Loucy (cell line): Measurements from ENCODE around the gene AGTR1.

Experiments used
- H2AFZ ChIP-seq: fragments of 200-600 bp; sonication (generic); 2 replicates; pipeline ENCODE4 v1.6.0; 2016; ENCODE audit warnings: antibody characterized with exemption, mild to moderate bottlenecking, low read length, moderate library complexity
- H3F3A ChIP-seq: fragments of 200-600 bp; 2 replicates; pipeline ENCODE4 v1.6.0; 2016; ENCODE audit warnings: antibody characterized with exemption, low read depth, mild to moderate bottlenecking
- H3K27me3 ChIP-seq: fragments of 200-600 bp; sonication (generic); 2 replicates; pipeline ENCODE4 v1.6.1; 2014; ENCODE audit warnings: low read length, mild to moderate bottlenecking; ENCODE audit not compliant: insufficient read depth, poor library complexity, severe bottlenecking
- H3K36me3 ChIP-seq: fragments of 200-600 bp; sonication (generic); 2 replicates; pipeline ENCODE4 v1.6.1; 2016; ENCODE audit warnings: low read length; ENCODE audit not compliant: insufficient read depth
- H3K4me1 ChIP-seq: fragments of 200-600 bp; sonication (generic); 2 replicates; pipeline ENCODE4 v1.5.1; 2014; ENCODE audit warnings: low read length, mild to moderate bottlenecking; ENCODE audit not compliant: insufficient read depth, poor library complexity, severe bottlenecking
- H3K4me2 ChIP-seq: fragments of 200-600 bp; sonication (generic); 2 replicates; pipeline ENCODE4 v1.6.0; 2014; ENCODE audit warnings: antibody characterized with exemption, low read length, low read depth, mild to moderate bottlenecking; ENCODE audit not compliant: poor library complexity, severe bottlenecking
- H3K4me3 ChIP-seq: fragments of 200-600 bp; sonication (generic); 2 replicates; pipeline ENCODE4 v1.5.1; 2014; ENCODE audit warnings: low read length, mild to moderate bottlenecking, mixed read lengths; ENCODE audit not compliant: poor library complexity, severe bottlenecking
- H3K79me2 ChIP-seq: fragments of 200-600 bp; sonication (generic); 2 replicates; pipeline ENCODE4 v1.6.1; 2014; ENCODE audit warnings: low read length; ENCODE audit not compliant: insufficient read depth
- H3K9ac ChIP-seq: fragments of 200-600 bp; sonication (generic); 2 replicates; pipeline ENCODE4 v1.6.0; 2014; ENCODE audit warnings: mild to moderate bottlenecking, low read depth, low read length, moderate library complexity; ENCODE audit not compliant: poor library complexity, severe bottlenecking
- H3K9me2 ChIP-seq: fragments of 200-600 bp; sonication (generic); replicated peaks from 2 replicates; pipeline ENCODE4 v1.6.1; 2016; ENCODE audit warnings: low read depth, low read length, mixed read lengths
- H3K9me3 ChIP-seq: fragments of 200-600 bp; sonication (generic); 2 replicates; pipeline ENCODE4 v1.6.1; 2014; ENCODE audit warnings: mild to moderate bottlenecking, antibody characterized with exemption, low read length, low read depth; ENCODE audit not compliant: insufficient read depth
- H4K20me1 ChIP-seq: fragments of 200-600 bp; sonication (generic); 2 replicates; pipeline ENCODE4 v1.6.0; 2014; ENCODE audit warnings: antibody characterized with exemption, low read length, mild to moderate bottlenecking; ENCODE audit not compliant: insufficient read depth, poor library complexity, severe bottlenecking
- CTCF ChIP-seq: fragments of 200-600 bp; sonication (generic); conservative IDR thresholded peaks from 2 replicates; pipeline ENCODE4 v1.5.1; 2014; ENCODE audit warnings: mild to moderate bottlenecking, antibody characterized with exemption, low read length
- EZH2phosphoT487 ChIP-seq: fragments of 200-600 bp; IDR thresholded peaks from 2 replicates; pipeline ENCODE4 v1.6.1; 2018; ENCODE audit warnings: antibody characterized with exemption, mild to moderate bottlenecking, moderate library complexity, borderline replicate concordance

The AGTR1 gene

DNA sequence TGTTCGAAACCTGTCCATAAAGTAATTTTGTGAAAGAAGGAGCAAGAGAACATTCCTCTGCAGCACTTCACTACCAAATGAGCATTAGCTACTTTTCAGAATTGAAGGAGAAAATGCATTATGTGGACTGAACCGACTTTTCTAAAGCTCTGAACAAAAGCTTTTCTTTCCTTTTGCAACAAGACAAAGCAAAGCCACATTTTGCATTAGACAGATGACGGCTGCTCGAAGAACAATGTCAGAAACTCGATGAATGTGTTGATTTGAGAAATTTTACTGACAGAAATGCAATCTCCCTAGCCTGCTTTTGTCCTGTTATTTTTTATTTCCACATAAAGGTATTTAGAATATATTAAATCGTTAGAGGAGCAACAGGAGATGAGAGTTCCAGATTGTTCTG, 44.4 kb downstream of the AGTR1 start:
- no peak overlapping the region for H3K9ac ChIP-seq
- H3K9me2 ChIP-seq, result no peaks in the 10 kb centered on the region
- TF ChIP-seq CTCF (no peak), EZH2phosphoT487 (no peak)

DNA sequence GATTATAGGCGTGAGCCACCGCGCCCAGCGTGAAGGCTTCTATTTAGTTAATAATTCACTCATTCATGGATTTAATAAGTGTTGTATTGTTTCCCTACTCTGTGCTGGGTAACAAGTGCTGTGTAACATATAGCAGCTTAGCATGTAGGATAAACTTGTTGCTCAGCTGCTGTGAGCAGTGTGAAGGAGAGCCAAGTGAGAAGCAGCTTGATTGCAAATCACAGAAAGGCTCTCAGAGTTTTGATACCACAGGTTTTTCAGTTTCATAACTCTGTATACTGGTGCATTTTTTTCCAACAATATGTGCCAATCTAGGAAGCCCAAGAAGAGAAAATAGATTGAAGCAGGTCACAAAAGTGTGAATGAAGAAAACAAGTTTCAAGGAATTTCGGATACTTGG, 48.4 kb downstream of the AGTR1 start:
- H3K4me3 ChIP-seq, result no peak overlapping the region
- no peak overlapping the region for H3K9ac ChIP-seq
- H3K9me3 ChIP-seq, result no peaks in the 10 kb centered on the region
- H3K79me2 ChIP-seq, result no peaks in the 10 kb centered on the region
- H3K4me2 ChIP-seq, result no peak overlapping the region
- no peak for TF ChIP-seq EZH2phosphoT487
- no peak for TF ChIP-seq CTCF
- H3K4me1 ChIP-seq, result peaks cover 16% of the 10 kb centered on the region
- H2AFZ ChIP-seq, result no peak overlapping the region
- H3K36me3 ChIP-seq, result no peaks in the 10 kb centered on the region
- no peaks in the 10 kb centered on the region for H3K9me2 ChIP-seq
- H3K27me3 ChIP-seq, result no peaks in the 10 kb centered on the region
- H4K20me1 ChIP-seq, result no peaks in the 10 kb centered on the region
- no peaks in the 10 kb centered on the region for H3F3A ChIP-seq

More for the DNA sequence above, 44.4 kb downstream of the AGTR1 start:
- no peak overlapping the region for H3K4me3 ChIP-seq
- peak overlapping the region; percentile 27; the same call in 1 of the 2 replicates for H2AFZ ChIP-seq
- H4K20me1 ChIP-seq, result no peaks in the 10 kb centered on the region
- H3K27me3 ChIP-seq, result no peaks in the 10 kb centered on the region
- no peaks in the 10 kb centered on the region for H3K79me2 ChIP-seq
- H3K4me2 ChIP-seq, result no peak overlapping the region
- H3K9me3 ChIP-seq, result no peaks in the 10 kb centered on the region
- H3F3A ChIP-seq, result no peaks in the 10 kb centered on the region
- no peaks in the 10 kb centered on the region for H3K4me1 ChIP-seq
- no peaks in the 10 kb centered on the region for H3K36me3 ChIP-seq

GRCh38 chr3:148748283-148748682, 50.6 kb downstream of the AGTR1 start:
- H3K4me2 ChIP-seq, result no peak overlapping the region
- no peak overlapping the region for H3K9ac ChIP-seq
- H3K4me1 ChIP-seq, result peaks cover 23% of the 10 kb centered on the region
- no peak for TF ChIP-seq CTCF
- TF ChIP-seq EZH2phosphoT487, result no peak
- no peaks in the 10 kb centered on the region for H3K27me3 ChIP-seq
- H4K20me1 ChIP-seq, result no peaks in the 10 kb centered on the region
- no peak overlapping the region for H2AFZ ChIP-seq
- no peak overlapping the region for H3K4me3 ChIP-seq
- no peaks in the 10 kb centered on the region for H3K9me3 ChIP-seq
- no peaks in the 10 kb centered on the region for H3K9me2 ChIP-seq
- no peaks in the 10 kb centered on the region for H3K36me3 ChIP-seq
- H3F3A ChIP-seq, result no peaks in the 10 kb centered on the region
- H3K79me2 ChIP-seq, result no peaks in the 10 kb centered on the region
